ENCODE data around the gene MT1H.

DNA sequence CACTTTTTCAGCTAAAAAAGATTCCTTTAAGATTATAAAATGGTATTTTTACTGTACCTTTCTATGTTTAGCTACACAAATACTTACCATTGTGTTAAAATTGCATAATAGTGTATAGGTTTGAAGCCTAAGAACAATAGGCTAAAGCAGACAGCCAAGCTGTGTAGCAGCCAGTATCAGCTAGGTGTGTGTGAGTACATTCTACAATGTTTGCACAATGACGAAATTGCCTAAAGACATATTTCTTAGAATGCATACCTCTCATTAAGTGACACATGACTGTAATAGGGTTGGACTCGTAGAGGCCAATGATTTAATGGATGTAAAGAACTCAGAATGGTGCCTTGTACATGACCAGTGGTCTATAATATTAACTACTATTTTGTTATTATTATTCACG lies 19.8 kb upstream of the MT1H start:
- no peak for TF ChIP-seq ZNF202 (tag by site-specific recombination; IDR thresholded peaks at IDR 0.05; ENCODE audit: borderline replicate concordance)
- no peak for TF ChIP-seq ZBTB20 (tag by site-specific recombination; IDR thresholded peaks at IDR 0.05)
